HG03469 (cell line): Measurements from ENCODE around the gene TRIM66.

Experiments
- ATAC-seq: cut with Tn5 transposase; IDR thresholded peaks from one replicate; pipeline ENCODE4 v1.9.1; 2021; ENCODE audit warnings: mild to moderate bottlenecking, moderate library complexity, moderate number of reproducible peaks; ENCODE audit not compliant: unreplicated experiment

Gene TRIM66, protein sequence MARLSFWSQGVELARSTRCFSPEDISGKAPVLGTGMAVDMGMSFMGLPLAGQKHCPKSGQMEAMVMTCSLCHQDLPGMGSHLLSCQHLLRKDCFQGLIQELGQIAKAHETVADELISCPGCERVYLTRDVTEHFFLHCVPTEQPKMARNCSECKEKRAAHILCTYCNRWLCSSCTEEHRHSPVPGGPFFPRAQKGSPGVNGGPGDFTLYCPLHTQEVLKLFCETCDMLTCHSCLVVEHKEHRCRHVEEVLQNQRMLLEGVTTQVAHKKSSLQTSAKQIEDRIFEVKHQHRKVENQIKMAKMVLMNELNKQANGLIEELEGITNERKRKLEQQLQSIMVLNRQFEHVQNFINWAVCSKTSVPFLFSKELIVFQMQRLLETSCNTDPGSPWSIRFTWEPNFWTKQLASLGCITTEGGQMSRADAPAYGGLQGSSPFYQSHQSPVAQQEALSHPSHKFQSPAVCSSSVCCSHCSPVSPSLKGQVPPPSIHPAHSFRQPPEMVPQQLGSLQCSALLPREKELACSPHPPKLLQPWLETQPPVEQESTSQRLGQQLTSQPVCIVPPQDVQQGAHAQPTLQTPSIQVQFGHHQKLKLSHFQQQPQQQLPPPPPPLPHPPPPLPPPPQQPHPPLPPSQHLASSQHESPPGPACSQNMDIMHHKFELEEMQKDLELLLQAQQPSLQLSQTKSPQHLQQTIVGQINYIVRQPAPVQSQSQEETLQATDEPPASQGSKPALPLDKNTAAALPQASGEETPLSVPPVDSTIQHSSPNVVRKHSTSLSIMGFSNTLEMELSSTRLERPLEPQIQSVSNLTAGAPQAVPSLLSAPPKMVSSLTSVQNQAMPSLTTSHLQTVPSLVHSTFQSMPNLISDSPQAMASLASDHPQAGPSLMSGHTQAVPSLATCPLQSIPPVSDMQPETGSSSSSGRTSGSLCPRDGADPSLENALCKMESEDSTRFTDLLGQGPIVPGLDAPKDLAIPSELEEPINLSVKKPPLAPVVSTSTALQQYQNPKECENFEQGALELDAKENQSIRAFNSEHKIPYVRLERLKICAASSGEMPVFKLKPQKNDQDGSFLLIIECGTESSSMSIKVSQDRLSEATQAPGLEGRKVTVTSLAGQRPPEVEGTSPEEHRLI (N-terminal part only)

DNA sequence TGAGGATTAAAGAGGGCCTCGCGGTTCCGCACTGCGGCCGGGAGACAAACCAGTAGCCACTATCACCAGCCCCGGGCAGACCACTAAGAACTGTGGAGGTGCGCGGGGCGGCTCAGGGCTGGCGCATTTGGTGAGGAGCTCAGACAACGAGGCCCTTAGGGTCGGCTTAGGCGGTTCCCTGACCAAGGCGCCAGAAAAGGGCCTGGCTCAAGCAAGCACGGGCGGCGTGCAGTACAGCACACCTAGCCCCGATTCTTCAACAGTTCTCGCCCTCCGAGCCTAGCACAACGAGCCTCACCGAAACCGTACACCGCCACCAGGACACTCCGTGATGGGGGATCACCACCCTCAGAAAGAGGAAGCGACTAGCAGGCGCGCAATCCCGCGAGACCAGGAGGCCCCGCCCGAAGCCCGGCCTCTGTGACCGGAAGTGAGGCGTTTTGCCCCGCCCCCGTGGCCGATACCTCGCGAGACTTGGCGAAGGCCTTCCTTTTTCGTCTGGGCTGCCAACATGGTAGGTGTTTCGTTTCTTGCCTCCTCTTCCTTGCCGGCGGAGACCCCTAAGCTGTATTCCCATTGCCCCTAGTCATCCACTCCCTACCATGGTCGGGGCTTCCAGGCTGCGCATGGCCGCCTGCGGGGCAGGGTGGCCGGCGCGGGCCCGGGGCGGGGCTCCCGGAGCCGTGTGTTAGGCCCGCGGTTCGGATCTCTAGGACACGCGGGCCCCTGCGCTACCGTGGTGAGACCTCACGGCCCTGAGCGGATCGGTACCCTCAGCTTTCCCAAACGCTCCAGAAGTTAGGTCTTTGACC is at the start of gene TRIM66, which contains the start of gene RPL27A:
TSS of gene TRIM66 (minus strand) at position 363 of the 812 bp plus-strand sequence. CDS start 10,391 bp downstream, outside the sequence.
TSS of gene RPL27A (plus strand) at position 490 of the 812 bp plus-strand sequence. CDS start at position 512, 22 bp downstream.
- ATAC-seq = peak; percentile 79

DNA sequence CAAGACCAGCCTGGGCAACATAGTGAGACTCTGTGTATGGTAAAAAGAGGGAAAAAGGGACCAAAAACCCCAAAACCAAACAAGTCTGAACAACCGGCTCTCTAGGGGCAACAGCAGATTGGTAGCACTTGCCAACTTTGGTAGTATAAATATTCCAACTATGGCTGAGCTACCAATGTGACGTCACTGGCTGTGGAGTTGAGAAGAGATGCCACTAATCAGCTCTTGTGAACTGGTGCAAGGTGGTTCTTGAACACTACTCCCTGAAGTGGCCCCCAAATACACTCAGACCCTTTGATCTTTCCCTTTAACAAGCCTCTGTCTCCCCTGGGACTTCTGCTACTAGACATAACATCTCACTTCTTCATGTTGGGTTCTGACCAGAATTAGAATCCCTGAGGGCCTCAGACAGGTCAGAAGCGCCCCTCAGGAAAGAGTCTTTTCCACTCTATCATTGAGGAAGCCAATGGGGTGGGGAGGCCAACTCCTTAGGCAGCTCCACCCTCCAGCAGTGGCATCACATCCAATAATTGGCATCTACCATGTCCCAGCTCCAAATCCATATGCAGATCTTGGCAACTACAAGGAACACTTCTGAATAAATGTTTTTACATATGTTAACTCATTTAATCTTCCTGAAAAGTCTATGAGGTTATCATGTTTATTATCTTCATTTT is 49.3 kb upstream of the TRIM66 start:
- no peak for ATAC-seq

- no peak for ATAC-seq
These were observed 48.2 kb upstream of the TRIM66 start for GRCh38 chr11:8730697-8731020.

DNA sequence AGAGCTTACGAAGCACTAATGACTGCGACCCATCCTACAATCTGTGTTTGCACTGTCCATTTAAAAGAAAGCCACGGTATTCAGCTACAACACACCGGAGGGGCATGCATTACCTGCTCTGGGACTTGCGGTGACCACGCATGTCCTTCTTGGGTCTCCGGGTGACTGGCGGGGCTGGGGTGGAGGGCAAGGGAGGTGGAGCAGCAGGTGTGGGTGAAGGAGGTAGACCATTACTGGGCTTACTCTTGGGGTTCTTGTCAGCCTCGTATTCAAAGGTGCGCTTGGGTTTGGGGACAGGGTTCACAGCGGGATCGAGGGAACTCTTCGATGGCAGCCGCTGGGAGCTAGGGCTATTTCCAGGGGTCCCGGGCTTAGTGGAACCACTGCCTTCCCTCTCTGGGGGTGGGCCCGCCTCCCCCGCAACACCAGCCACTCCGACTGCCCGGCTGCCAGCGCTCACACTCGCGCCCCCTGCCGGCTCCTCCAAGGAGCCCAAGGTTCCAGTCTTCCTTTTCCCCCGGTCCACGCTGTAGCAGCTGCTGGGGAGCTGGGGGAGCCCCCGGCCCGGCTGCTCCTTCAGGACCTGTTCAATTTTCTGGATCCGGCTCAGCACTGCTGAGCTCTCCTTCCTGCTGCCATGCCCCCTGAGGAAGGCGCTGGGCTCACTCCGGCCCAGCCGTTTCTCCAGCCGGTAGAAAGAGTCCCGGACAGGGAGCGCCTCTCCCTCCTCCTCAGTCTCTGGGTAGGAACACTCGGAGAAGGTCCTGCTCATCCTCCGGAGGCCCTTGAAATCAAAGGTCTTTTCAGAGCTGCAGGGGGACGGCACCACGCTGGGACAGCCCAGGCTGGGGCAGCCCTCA is 47.6 kb upstream of the TRIM66 start:
- no peak for ATAC-seq

DNA sequence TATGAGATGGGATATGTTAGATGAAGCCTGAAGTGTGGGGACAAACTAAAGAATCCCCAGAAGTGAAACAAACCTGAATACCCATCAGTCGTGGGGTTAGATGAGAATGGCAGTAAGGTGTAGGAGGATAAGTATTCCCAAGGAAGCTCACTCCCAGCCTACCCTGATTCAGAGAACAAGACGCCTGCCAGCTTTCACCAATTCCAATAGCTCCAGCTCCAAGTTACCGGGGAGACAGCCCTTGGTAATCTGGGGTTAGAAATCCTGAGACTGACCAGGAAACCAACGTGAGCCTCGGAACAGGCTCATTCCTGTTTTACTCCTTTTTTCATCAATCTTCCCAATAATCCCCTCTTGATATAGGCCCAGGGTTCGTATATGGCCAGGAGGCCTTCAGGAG is 46.6 kb upstream of the TRIM66 start:
- ATAC-seq = no peak

DNA sequence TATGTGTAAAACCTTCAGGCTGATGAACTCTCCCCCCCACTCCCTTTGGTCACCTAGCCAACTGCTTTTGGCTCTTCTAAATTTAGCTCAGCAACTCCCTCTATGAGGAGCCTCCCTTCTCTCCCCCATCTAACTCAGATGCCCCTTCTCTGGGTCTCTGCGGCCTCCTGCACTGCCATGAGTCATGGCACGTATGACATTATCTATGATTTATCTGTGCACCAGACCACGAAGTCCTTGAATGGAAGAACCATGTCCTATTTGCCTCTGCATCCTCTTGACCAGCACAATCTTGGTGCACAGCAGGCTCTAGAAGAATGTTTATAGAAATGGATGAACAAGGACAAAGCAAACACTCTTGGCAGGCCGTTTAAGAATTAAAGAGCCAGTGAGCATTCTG is 46.1 kb upstream of the TRIM66 start:
- ATAC-seq = no peak

DNA sequence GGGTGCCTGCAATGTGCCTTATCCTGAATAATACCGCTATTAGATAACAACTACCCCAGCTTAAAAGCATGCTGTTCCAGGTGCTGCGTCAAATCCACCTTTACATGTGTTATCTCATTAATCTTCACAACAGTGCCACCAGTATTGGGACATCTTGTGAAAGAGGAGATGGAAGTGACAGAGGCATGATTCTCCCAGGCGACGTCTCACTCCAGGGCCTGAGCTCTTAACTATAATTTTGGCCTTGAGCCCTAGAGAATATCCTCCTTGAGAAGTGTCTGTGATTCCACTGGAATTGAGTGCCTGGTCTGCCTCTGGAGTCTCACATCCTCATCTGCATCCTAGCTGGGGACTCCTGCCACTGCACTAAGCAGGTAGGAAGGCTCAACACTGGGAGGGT is 43.9 kb upstream of the TRIM66 start:
- no peak for ATAC-seq

DNA sequence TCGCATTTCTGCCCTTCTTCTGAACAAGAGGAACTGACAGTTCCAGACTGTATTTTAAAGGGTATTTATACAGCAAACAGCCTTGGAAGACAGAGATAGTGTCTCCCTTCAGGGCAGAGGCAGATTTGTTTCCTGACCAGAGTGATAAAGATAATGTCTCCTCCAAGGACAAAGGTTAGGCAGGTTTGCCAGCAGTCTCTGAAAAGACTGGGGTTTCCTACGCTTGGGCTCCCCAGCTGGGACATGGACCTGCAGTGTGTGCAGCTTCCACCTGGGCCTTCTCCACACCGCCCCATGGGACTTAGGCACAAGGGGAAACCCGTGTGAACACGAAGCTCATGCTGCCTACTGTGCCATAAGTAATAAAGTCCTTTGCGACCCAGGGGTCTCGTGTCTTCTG is 42.2 kb upstream of the TRIM66 start:
- no peak for ATAC-seq

DNA sequence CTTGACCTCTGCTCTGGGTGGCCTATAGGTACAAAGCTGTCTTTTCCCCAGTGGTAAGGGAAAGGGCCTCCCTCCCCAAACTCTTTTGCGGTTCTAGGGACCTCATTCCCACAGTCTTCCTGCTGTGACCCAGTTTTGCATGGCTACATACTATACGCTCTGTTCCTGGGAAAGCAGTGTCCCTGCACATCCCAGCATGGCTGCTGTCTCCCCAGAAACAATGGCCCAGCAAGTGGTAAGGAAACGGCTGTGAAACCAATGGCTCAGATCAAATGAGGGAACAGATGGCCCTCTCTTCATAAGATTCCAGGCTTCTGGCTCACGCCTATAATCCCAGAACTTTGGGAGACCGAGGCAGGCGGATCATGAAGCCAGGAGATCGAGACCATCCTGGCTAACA is 41.2 kb upstream of the TRIM66 start:
- no peak for ATAC-seq

GRCh38 chr11:8722809-8723208 is 40.3 kb upstream of the TRIM66 start:
- ATAC-seq = no peak

GRCh38 chr11:8721609-8722500 is 39.4 kb upstream of the TRIM66 start:
- ATAC-seq = no peak

DNA sequence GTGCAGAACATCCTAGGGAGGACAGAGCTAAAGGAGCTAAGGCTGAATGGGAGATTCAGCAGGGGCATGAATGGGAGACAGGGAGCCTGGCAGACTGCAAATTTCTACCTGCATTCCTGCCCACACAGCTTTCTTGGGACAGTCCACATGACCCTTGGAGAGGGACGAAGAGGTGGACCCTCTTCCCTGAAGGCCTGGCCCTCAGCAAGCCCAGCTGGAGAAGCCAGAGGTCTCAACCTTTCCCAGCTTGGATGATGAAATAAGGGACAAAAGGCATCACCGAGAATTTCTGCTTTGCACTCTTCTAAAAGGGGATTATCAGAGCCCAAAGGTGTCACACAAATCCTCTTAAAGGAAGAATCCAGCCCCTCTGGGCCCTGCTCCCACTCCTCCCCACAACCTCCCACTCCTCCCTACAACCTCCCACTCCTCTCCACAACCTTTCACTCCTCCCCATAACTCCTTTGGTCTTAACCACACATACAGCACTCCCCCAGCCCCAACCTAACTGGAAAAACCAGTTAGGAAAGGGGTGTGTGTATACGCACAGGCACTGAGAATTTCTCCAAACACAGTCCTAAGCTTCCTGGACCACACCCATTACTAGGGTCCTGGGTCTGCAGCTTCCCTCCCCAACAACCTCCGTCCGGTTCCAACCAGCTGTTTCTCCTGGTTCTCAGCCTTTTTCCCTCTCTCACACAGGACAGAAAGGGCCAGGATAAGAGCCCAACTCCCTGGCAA is 38.6 kb upstream of the TRIM66 start:
- ATAC-seq = no peak

- ATAC-seq = no peak
These were observed 37.9 kb upstream of the TRIM66 start for GRCh38 chr11:8720352-8720751.

- no peak for ATAC-seq
These were observed 37.3 kb upstream of the TRIM66 start for GRCh38 chr11:8719721-8720120.

DNA sequence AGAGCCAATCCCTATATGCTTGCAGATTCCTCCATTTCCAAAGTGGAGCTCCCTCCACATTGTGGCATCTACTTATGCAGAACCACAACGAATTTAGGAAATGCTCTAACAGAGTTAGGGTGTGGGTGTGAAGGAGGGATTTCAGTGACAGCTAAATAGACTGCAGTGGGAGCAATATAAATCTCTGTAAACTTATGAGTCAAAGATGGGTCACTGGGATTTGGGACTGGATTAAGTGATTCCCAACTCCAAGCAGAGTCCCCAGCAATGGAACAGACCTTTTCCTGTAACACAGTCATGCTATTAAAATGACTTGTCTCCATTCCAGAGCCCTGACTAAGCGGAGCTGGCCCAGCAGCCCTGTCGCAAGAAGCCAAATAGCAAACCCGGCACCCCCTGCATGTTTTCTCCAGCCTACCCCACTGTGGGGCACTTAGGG is 36.8 kb upstream of the TRIM66 start:
- ATAC-seq = no peak

DNA sequence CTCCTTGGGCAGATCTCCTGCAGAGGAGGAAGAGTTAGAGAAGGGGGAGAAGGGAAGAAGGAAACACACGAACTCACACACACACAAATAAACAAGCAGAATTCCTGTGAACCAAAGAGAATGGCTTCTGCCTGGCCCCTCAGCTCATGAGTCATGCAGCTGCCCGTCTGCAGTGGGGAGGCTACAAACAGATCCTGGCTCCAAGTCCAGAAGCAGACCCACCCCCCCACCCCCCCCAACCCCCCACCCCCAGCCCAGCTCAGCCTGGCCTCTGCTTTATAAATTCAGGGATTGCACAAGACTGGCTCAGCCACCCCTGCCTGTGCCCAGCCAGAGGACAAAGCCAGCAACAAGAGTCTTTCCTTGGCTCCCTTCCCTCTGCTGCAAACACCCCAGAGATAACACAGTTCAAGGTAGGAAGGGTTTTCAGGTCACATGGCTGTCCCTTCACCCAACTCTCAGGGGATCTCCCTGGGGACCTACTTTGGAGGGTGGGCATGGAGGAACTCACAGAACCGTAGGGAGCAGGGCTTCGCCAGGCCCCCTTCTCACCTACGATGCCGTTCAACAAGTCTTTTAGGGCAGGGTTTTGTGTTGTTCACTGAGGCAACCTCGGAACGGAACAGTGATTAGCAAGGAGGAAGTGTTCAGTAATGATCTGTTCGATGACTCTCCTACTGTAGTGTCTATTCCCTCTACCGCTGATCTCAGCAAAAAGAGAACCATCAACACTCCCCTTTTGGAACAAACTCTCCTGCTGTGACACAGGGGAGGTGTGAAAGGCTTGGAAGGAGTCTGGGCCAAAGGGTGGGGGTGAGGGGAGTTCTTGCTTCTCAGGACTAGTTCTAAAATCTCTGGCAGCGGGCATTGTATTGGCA is 35.6 kb upstream of the TRIM66 start:
- no peak for ATAC-seq
